Esophagus (tissue), 2 donors: ENCODE data around the gene MYO18B. TPM values are rescaled to one million over a fixed set of nuclear protein-coding genes. Genes with fewer than 3 reads are reported as not detected.

Source experiments
- H3K27ac ChIP-seq, 2 donors: one replicate each; pipeline ENCODE4 v1.5.1; 2013; ENCODE audit warnings: low read depth in 2 of 2, mild to moderate bottlenecking in 2 of 2, inconsistent platforms in 1 of 2, low read length in 1 of 2, moderate library complexity in 1 of 2
- H3K27me3 ChIP-seq, 2 donors: one replicate each; pipeline ENCODE4 v1.6.1; 2013; ENCODE audit warnings: low read length in 2 of 2, control low read depth in 1 of 2, mild to moderate bottlenecking in 1 of 2; ENCODE audit not compliant: insufficient read depth in 2 of 2, control insufficient read depth in 1 of 2
- H3K36me3 ChIP-seq, 2 donors: one replicate each; pipeline ENCODE4 v1.6.1; 2013; ENCODE audit warnings: low read length in 1 of 2; ENCODE audit not compliant: control insufficient read depth in 2 of 2, insufficient read depth in 2 of 2
- H3K4me1 ChIP-seq, 2 donors: one replicate each; pipeline ENCODE4 v1.6.1; 2013; ENCODE audit warnings: low read length in 1 of 2; ENCODE audit not compliant: control insufficient read depth in 2 of 2, insufficient read depth in 2 of 2
- H3K4me3 ChIP-seq, 2 donors: one replicate each; pipeline ENCODE4 v1.5.1; 2013; ENCODE audit warnings: low read length in 2 of 2, mild to moderate bottlenecking in 2 of 2, low read depth in 1 of 2, moderate library complexity in 1 of 2
- H3K9me3 ChIP-seq, 2 donors: one replicate each; pipeline ENCODE4 v1.6.1; 2013; ENCODE audit warnings: mild to moderate bottlenecking in 2 of 2, low read depth in 1 of 2, low read length in 1 of 2, moderate library complexity in 1 of 2; ENCODE audit not compliant: control insufficient read depth in 2 of 2, insufficient read depth in 1 of 2
- WGBS, 2 donors: extraction: QIAGEN DNeasy Blood & Tissue Kit; methylation state at CpG; one replicate each; pipeline ENCODE4 v1.1.7; 2013; 5-methylcytosine and 5-hydroxymethylcytosine counted together
- polyA plus RNA-seq, 2 donors: library from polyadenylated mRNA; stranded (reverse); fragments of 200-250 nt; gene quantifications; one replicate each; pipeline ENCODE4 v1.2.3, GENCODE V29; 2013
- donor health status: healthy with polysubstance abuse.
- donor health status: Bipolar disorder and iron deficiency.

The MYO18B gene
- polyA plus RNA-seq, 2 donors, result 0.29 to 0.31 TPM

- no peak overlapping the region for H3K4me3 ChIP-seq
- H3K4me1 ChIP-seq, result peaks cover 2 to 3% of the 10 kb centered on the region in 2 donors
- WGBS, 2 donors, result 59 to 64% methylated on average over 7 of the region's 7 CpGs
These were observed 82.9 kb downstream of the MYO18B start for GRCh38 chr22:25824828-25825423.

GRCh38 chr22:25827415-25827814 lies 85.4 kb downstream of the MYO18B start:
- no peaks in the 10 kb centered on the region for H3K27me3 ChIP-seq
- H3K27ac ChIP-seq, result no peak overlapping the region
- WGBS, 2 donors, result 84 to 86% methylated on average over 9 of the region's 9 CpGs
- no peaks in the 10 kb centered on the region for H3K36me3 ChIP-seq
- H3K9me3 ChIP-seq, result peaks cover 0 to 3% of the 10 kb centered on the region in 2 donors
- H3K4me1 ChIP-seq, result peaks cover 2 to 3% of the 10 kb centered on the region in 2 donors
- no peak overlapping the region for H3K4me3 ChIP-seq

More at GRCh38 chr22:25824828-25825423, 82.9 kb downstream of the MYO18B start:
- Histone ChIP-seq H3K27me3 (no peaks in the 10 kb centered on the region), H3K36me3 (no peaks in the 10 kb centered on the region), H3K9me3 (no peaks in the 10 kb centered on the region), H3K27ac (no peak overlapping the region)

DNA sequence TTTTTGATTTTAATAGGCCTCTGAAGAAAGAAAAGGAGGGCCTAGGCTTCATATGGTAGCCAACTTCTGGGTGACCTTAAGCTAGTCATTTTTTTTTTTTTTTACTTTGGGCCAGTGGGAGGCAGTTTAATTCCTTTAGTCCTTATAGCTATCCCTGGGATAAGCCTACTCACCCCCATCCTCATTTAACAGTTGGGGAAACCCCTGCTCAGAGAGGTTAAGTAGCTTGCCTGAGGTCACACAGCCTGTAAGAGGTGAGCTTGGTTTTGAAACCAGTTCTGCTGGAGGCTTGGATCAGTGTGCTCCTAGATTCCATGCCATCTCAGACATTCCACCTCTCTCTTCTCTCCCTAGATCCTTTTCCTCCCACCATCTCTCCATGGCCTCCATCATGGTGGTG lies 86.4 kb downstream of the MYO18B start:
- Histone ChIP-seq H3K4me3 (no peak overlapping the region), H3K27ac (no peak overlapping the region), H3K27me3 (no peaks in the 10 kb centered on the region), H3K4me1 (peaks cover 0 to 3% of the 10 kb centered on the region in 2 donors), H3K36me3 (no peaks in the 10 kb centered on the region), H3K9me3 (peaks cover 0 to 3% of the 10 kb centered on the region in 2 donors)

DNA sequence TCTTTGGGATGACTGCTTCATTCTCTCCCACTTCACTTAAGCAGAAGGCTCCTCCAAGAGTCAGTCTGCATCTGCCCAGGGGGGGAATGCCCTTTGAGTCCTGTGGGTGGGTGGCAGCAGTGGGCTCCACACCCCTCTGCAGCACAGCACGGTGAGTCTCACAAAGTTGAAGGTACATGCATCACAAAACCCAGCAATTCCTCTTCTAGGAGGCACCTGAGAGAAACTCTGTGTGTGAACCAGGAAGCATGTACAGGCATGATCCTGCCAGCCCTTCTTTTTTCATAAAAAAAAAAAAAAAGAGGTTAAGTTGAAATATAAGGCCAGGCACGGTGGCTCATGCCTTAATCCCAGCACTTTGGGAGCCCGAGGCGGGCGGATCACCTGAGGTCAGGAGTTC lies 87.2 kb downstream of the MYO18B start:
- H3K27ac ChIP-seq, result no peak overlapping the region

GRCh38 chr22:25829808-25830777 lies 88.1 kb downstream of the MYO18B start:
- Histone ChIP-seq H3K36me3 (no peaks in the 10 kb centered on the region), H3K27ac (no peak overlapping the region), H3K4me3 (no peak overlapping the region), H3K9me3 (peaks cover 0 to 3% of the 10 kb centered on the region in 2 donors), H3K27me3 (no peaks in the 10 kb centered on the region), H3K4me1 (peaks cover 0 to 3% of the 10 kb centered on the region in 2 donors)
- WGBS, 2 donors, result 82 to 85% methylated on average over 11 of the region's 11 CpGs

More for the DNA sequence above, 87.2 kb downstream of the MYO18B start:
- H3K36me3 ChIP-seq, result no peaks in the 10 kb centered on the region
- peaks cover 0 to 3% of the 10 kb centered on the region in 2 donors for H3K4me1 ChIP-seq
- no peak overlapping the region for H3K4me3 ChIP-seq
- H3K9me3 ChIP-seq, result peaks cover 0 to 3% of the 10 kb centered on the region in 2 donors
- no peaks in the 10 kb centered on the region for H3K27me3 ChIP-seq
- 57 to 70% methylated on average over 5 of the region's 5 CpGs for WGBS, 2 donors

- Histone ChIP-seq H3K4me1 (peaks cover 0 to 3% of the 10 kb centered on the region in 2 donors), H3K27ac (no peak overlapping the region), H3K27me3 (no peaks in the 10 kb centered on the region), H3K36me3 (no peaks in the 10 kb centered on the region), H3K4me3 (no peak overlapping the region), H3K9me3 (peaks cover 0 to 3% of the 10 kb centered on the region in 2 donors)
- WGBS, 2 donors, result 76 to 79% methylated on average over 5 of the region's 5 CpGs
These were observed 91.1 kb downstream of the MYO18B start for GRCh38 chr22:25833091-25833490.

- Histone ChIP-seq H3K4me1 (peaks cover 0 to 3% of the 10 kb centered on the region in 2 donors), H3K36me3 (no peaks in the 10 kb centered on the region), H3K27ac (no peak overlapping the region), H3K4me3 (no peak overlapping the region), H3K9me3 (peaks cover 0 to 3% of the 10 kb centered on the region in 2 donors), H3K27me3 (no peaks in the 10 kb centered on the region)
- WGBS, 2 donors, result 83 to 91% methylated on average over 2 of the region's 2 CpGs
These were observed 91.7 kb downstream of the MYO18B start for GRCh38 chr22:25833676-25834075.

GRCh38 chr22:25834490-25834889 lies 92.5 kb downstream of the MYO18B start:
- no peaks in the 10 kb centered on the region for H3K36me3 ChIP-seq
- no peak overlapping the region for H3K27ac ChIP-seq
- 74 to 79% methylated on average over 4 of the region's 4 CpGs for WGBS, 2 donors
- H3K4me3 ChIP-seq, result no peak overlapping the region
- no peaks in the 10 kb centered on the region for H3K27me3 ChIP-seq
- peaks cover 0 to 3% of the 10 kb centered on the region in 2 donors for H3K9me3 ChIP-seq
- H3K4me1 ChIP-seq, result no peaks in the 10 kb centered on the region

DNA sequence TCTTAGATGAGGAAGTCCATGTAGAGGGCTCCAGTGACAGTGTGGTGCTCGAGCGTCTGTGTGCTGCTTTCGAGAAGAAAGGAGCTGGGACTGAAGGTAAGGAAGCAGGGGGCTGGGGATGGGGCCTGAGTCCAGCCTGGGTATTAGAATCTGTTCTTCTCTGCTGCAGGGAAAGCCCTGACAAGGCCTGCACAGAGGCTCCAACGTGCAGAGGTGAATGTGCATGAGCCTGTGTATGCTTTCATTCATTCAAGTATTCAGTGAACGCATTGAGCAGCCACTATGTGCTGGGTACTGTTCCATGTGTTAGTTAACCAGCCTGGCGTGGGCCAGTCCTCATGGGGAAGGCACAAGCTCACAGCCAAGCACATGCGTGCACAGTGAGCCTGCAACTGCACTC lies 93.4 kb downstream of the MYO18B start:
- WGBS, 2 donors, result 72 to 80% methylated on average over 7 of the region's 7 CpGs

More for the DNA sequence above, 93.4 kb downstream of the MYO18B start:
- H3K27me3 ChIP-seq, result no peaks in the 10 kb centered on the region
- no peak overlapping the region for H3K4me3 ChIP-seq
- H3K36me3 ChIP-seq, result no peaks in the 10 kb centered on the region
- H3K9me3 ChIP-seq, result peaks cover 0 to 2% of the 10 kb centered on the region in 2 donors
- H3K27ac ChIP-seq, result no peak overlapping the region
- no peaks in the 10 kb centered on the region for H3K4me1 ChIP-seq
